A549 (cell line): ENCODE data around the gene PMAIP1. TPM values are rescaled to one million over a fixed set of nuclear protein-coding genes. Genes with fewer than 3 reads are reported as not detected.

Experiments used
- ATAC-seq, 2 experiments: fragments of 200-7000 bp in 1 of 2; fragments of >200 bp in 1 of 2; cut with Nextera tagmentation in 1 of 2; cut with Tn5 transposase in 1 of 2; 3 replicates each; pipeline versions ENCODE4 v1.8.0 to v1.9.1; 2018 to 2020; ENCODE audit warnings: mild to moderate bottlenecking in 1 of 2, moderate library complexity in 1 of 2
- CTCF ChIA-PET: fragments of 300-600 bp; sonication (Branson Sonifier 250); formaldehyde crosslinking; extraction: SDS; loops from one replicate; lab custom pipeline; 2021; ENCODE audit warnings: antibody characterized with exemption, inconsistent platforms; lab: Yijun Ruan, JAX
- POLR2A ChIA-PET: fragments of 350-600 bp; formaldehyde crosslinking; extraction: SDS; loops from one replicate; lab custom pipeline; 2021; ENCODE audit warnings: antibody characterized with exemption, inconsistent platforms; lab: Yijun Ruan, JAX
- DNase-seq, 2 experiments: peaks; one replicate each; pipeline versions ENCODE4 v3.0.0 to v3.0.0-alpha.2; 2011 to 2016; ENCODE audit warnings: low read depth in 1 of 2, low spot score in 1 of 2
- FAIRE-seq: peaks from 2 replicates; lab custom pipeline; 2011; peaks lifted over from hg19 to GRCh38; lab: Jason Lieb, UNC
- H3K27ac ChIP-seq, 2 experiments: fragments of >200 bp; sonication (Bioruptor Twin); formaldehyde crosslinking; 3 replicates each; pipeline ENCODE4 v1.5.1; 2016 to 2017
- H3K4me1 ChIP-seq: fragments of >200 bp; sonication (Bioruptor Twin); formaldehyde crosslinking; 3 replicates; pipeline ENCODE4 v1.6.1; 2016
- H3K4me2 ChIP-seq: fragments of >200 bp; sonication (Bioruptor Twin); formaldehyde crosslinking; 3 replicates; pipeline ENCODE4 v1.6.1; 2016
- H3K4me3 ChIP-seq: fragments of >200 bp; sonication (Bioruptor Twin); formaldehyde crosslinking; 3 replicates; pipeline ENCODE4 v1.5.1; 2016
- H3K9me3 ChIP-seq: fragments of >200 bp; sonication (Bioruptor Twin); formaldehyde crosslinking; 3 replicates; pipeline ENCODE4 v1.6.1; 2016
- CBX2 ChIP-seq: fragments of 200-600 bp; sonication (generic); IDR thresholded peaks from 2 replicates; pipeline ENCODE4 v1.6.1; 2016; ENCODE audit warnings: low read depth, mild to moderate bottlenecking, borderline replicate concordance
- CHD2 ChIP-seq: fragments of 150-350 bp; IDR thresholded peaks from 2 replicates; pipeline ENCODE4 v1.6.1; 2014; ENCODE audit warnings: low read length; ENCODE audit not compliant: partially characterized antibody
- EHMT2 ChIP-seq: fragments of 200-600 bp; sonication (generic); IDR thresholded peaks from 2 replicates; pipeline ENCODE4 v1.6.1; 2016; ENCODE audit warnings: antibody characterized with exemption, low read depth, mild to moderate bottlenecking, moderate library complexity
- FOSB ChIP-seq: fragments of 250-450 bp; sonication (Bioruptor Pico); IDR thresholded peaks from 2 replicates; pipeline ENCODE4 v1.5.0; 2020; ENCODE audit warnings: mild to moderate bottlenecking, moderate library complexity
- FOXS1 ChIP-seq: fragments of 250-450 bp; sonication (Bioruptor Pico); IDR thresholded peaks from 2 replicates; pipeline ENCODE4 v1.5.0; 2020; ENCODE audit warnings: mild to moderate bottlenecking, moderate library complexity
- HDAC2 ChIP-seq: fragments of 200-600 bp; sonication (generic); IDR thresholded peaks from 2 replicates; pipeline ENCODE4 v1.6.1; 2016
- HEYL ChIP-seq: fragments of 250-450 bp; sonication (Bioruptor Pico); IDR thresholded peaks from 2 replicates; pipeline ENCODE4 v1.8.0; 2021; ENCODE audit warnings: mild to moderate bottlenecking, moderate library complexity
- HOXB13 ChIP-seq: fragments of 250-450 bp; sonication (Bioruptor Pico); IDR thresholded peaks from 2 replicates; pipeline ENCODE4 v1.5.0; 2020; ENCODE audit warnings: low read depth, mild to moderate bottlenecking, moderate library complexity
- JUN ChIP-seq, 2 experiments: fragments of >200 bp; sonication (Bioruptor Twin); formaldehyde crosslinking; IDR thresholded peaks; 2 replicates in 1 of 2; 3 replicates in 1 of 2; pipeline ENCODE4 v1.6.1; 2016 to 2017
- KDM1A ChIP-seq: fragments of 200-600 bp; sonication (generic); IDR thresholded peaks from 2 replicates; pipeline ENCODE4 v1.6.1; 2016; ENCODE audit warnings: low read depth, mild to moderate bottlenecking
- MAFK ChIP-seq: fragments of 450-650 bp; IDR thresholded peaks from 2 replicates; pipeline ENCODE4 v1.6.1; 2014; ENCODE audit not compliant: partially characterized antibody
- NR3C1 ChIP-seq: fragments of >200 bp; sonication (Bioruptor Twin); formaldehyde crosslinking; IDR thresholded peaks from 3 replicates; pipeline ENCODE4 v1.6.1; 2017
- PHF8 ChIP-seq: fragments of 200-600 bp; sonication (generic); IDR thresholded peaks from 2 replicates; pipeline ENCODE4 v1.6.1; 2016; ENCODE audit warnings: low read depth, mild to moderate bottlenecking, antibody characterized with exemption, moderate library complexity, borderline replicate concordance
- RARB ChIP-seq: fragments of 250-450 bp; sonication (Bioruptor Pico); IDR thresholded peaks from 2 replicates; pipeline ENCODE4 v1.8.0; 2021; ENCODE audit warnings: mild to moderate bottlenecking, moderate library complexity
- RFX5 ChIP-seq: fragments of 450-650 bp; IDR thresholded peaks from 2 replicates; pipeline ENCODE4 v1.7.1; 2014; ENCODE audit warnings: antibody characterized with exemption, mild to moderate bottlenecking, moderate library complexity
- TFCP2L1 ChIP-seq: fragments of 250-450 bp; sonication (Bioruptor Pico); IDR thresholded peaks from 2 replicates; pipeline ENCODE4 v1.5.0; 2021; ENCODE audit warnings: mild to moderate bottlenecking
- TP53 ChIP-seq: fragments of 250-450 bp; sonication (Bioruptor Pico); IDR thresholded peaks from 2 replicates; pipeline ENCODE4 v1.5.0; 2021; ENCODE audit warnings: mild to moderate bottlenecking, moderate library complexity
- ZC3H11A ChIP-seq: fragments of 450-650 bp; IDR thresholded peaks from 2 replicates; pipeline ENCODE4 v1.6.1; 2014; ENCODE audit warnings: antibody characterized with exemption, mild to moderate bottlenecking
- WGBS: methylation state at CpG from one replicate; pipeline ENCODE4 v1.1.6; 2017; ENCODE audit errors: missing lambda C conversion rate; 5-methylcytosine and 5-hydroxymethylcytosine counted together
- polyA plus RNA-seq, 4 experiments: library from polyadenylated mRNA; depleted of rRNA in 3 of 4; stranded (reverse); fragments of >200 nt; fragmentation: RNase III in 1 of 4; extraction: RNeasy Plus Mini Kit Qiagen cat#74134 plus additional on column Dnase treatment in 1 of 4; gene quantifications; 2 replicates in 3 of 4; 3 replicates in 1 of 4; pipeline ENCODE4 v1.2.3, GENCODE V29; 2011 to 2017
- TF ChIP-seq, protein P1 (sequence below): fragments of >200 bp; sonication (Bioruptor Twin); formaldehyde crosslinking; IDR thresholded peaks from 3 replicates; pipeline ENCODE4 v1.5.1; 2016
- TF ChIP-seq, protein P2 (sequence below): IDR thresholded peaks from 2 replicates; pipeline ENCODE4 v1.6.1; 2012

The PMAIP1 gene
- polyA plus RNA-seq, 2 of the 4 experiments (the other 2 are of a cell fraction): 9.7 to 40.3 TPM

DNA sequence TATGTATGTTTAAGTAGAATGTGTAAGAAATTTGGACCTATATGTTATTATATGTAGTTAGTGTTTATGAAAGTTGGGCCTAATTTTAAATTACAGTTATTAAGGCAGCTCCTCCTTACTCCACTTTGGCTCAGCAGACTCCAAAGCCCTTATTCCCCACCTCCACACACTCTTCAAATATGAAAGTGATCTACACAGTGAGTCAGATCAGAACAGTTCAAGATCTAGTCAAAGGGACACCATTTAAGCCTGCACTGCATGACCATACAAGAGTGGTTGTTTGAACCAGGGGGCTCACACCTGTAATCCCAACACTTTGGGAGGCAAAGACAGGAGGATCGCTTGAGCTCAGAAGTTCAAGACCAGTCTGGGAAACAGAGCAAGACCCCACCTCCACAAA lies 21.2 kb upstream of the PMAIP1 start:
- no peak for TF ChIP-seq HOXB13 (CRISPR knock-in tag)
- FAIRE-seq: no peak
- 100% methylated on average over 1 of the region's 1 CpG for WGBS

DNA sequence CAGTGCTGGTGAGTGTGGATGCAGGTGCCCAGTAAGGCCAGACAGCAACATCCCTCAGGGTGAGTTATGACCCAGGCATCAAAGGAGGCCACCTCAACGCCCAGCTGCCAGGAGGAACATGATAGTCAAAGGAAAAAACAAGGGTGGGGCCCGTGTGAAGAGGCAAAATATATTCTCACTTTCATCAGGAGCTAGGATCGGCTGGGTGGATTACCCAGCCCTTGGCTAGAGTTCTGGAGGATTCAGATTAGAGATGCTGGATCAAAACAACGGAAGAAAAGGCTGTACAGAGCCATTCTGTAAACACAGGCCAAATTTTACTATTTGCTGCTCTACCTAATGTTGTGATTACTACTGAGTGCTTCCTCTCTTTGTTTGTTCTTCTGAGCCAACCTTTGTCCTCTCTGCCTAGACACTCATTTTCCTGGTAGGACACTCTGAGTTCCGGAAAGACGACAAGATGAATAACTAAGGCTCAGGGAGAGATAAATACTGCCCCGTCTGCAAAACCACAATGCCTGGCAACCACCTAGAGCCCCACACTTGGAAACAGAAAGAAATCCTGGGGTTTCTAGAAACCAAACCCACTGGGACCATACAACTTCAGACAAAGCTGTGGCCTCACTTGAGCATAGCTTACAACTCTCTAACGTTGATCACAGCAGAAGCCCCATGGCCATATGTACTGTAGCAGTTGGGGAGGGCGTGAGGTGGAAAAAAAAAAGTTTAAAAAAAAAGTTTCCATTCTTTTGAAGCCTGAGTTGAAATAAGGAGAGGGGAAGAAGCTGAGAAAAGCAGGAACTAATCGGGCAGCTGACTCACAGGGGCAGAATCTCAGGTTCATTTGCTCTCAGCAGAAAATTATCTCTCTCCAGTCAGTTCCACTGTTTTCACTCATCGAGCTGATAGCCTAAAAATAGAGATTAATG lies 17.8 kb upstream of the PMAIP1 start:
- TF ChIP-seq JUN (IDR thresholded peaks at IDR 0.05) (peak in 1 of 2 experiments; percentile 23; a peak in 1 of 5 replicates), MAFK (peak; percentile 78), RARB (CRISPR knock-in tag) (no peak), FOXS1 (no peak), PHF8 (no peak)
- 3% methylated on average over 11 of the region's 11 CpGs for WGBS
- ATAC-seq (peak; percentile 72 to 87), DNase-seq (peak in 1 of 2 experiments; percentile 64), FAIRE-seq (no peak)
- CTCF ChIA-PET: interaction anchor here (0.6 to 1.1 kb wide), 4 partner anchors 13 to 542 kb away, joined by 3 read pairs; no protein-coding TSS in a partner anchor
- Histone ChIP-seq H3K4me3 (no peak overlapping the region), H3K9me3 (no peaks in the 10 kb centered on the region), H3K4me1 (peaks cover 31% of the 10 kb centered on the region), H3K27ac (peak overlapping the region; percentile 77 to 85), H3K4me2 (peak overlapping the region; percentile 76)
- POLR2A ChIA-PET: interaction anchor here (1.1 to 2.6 kb wide), 2 partner anchors 18 kb away, joined by 3 to 18 read pairs; partner anchors contain the start of gene PMAIP1

More for the DNA sequence above, 21.2 kb upstream of the PMAIP1 start:
- ATAC-seq (no peak), DNase-seq (no peak)
- Histone ChIP-seq H3K4me2 (no peak overlapping the region), H3K9me3 (no peaks in the 10 kb centered on the region), H3K4me3 (no peak overlapping the region), H3K4me1 (peaks cover 34% of the 10 kb centered on the region), H3K27ac (no peak overlapping the region)
- ChIA-PET CTCF (interaction anchor here (1.1 kb wide), 1 partner anchor 14 kb away, joined by 3 read pairs; no protein-coding TSS in a partner anchor), POLR2A (no interaction called here)

DNA sequence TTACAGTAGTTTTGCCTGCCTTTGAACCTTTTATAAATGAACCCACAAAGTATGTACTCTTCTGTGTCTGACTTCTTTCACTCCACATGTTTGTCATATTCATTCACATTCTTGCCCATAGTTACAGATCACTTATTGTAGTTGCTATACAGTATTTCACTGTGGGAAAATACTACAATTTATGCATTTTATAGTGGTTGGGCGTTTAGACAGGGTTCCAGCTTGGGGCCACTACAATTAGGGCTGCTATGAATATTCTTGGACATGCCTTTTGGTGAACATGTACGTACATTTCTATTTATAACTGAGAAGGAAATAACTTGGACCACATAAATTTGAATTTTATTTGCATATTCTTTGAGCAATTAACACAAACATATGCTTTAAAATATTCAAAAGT lies 15.4 kb upstream of the PMAIP1 start:
- Histone ChIP-seq H3K27ac (no peak overlapping the region), H3K9me3 (no peaks in the 10 kb centered on the region), H3K4me3 (no peak overlapping the region), H3K4me1 (peaks cover 31% of the 10 kb centered on the region), H3K4me2 (no peak overlapping the region)
- FAIRE-seq: no peak
- ChIA-PET CTCF (interaction anchor here (0.6 to 1.6 kb wide), 2 partner anchors 16 to 139 kb away, joined by 3 read pairs; no protein-coding TSS in a partner anchor), POLR2A (interaction anchor here (1.8 kb wide), 1 partner anchor 15 kb away, joined by 8 read pairs; the partner anchor contains the start of gene PMAIP1)
- no peak for ATAC-seq
- no peak for TF ChIP-seq TFCP2L1
- no peak for TF ChIP-seq RFX5
- TF ChIP-seq PHF8: no peak
- TF ChIP-seq TP53 (CRISPR knock-in tag): no peak
- TF ChIP-seq CHD2: no peak
- TF ChIP-seq, protein P1, sequence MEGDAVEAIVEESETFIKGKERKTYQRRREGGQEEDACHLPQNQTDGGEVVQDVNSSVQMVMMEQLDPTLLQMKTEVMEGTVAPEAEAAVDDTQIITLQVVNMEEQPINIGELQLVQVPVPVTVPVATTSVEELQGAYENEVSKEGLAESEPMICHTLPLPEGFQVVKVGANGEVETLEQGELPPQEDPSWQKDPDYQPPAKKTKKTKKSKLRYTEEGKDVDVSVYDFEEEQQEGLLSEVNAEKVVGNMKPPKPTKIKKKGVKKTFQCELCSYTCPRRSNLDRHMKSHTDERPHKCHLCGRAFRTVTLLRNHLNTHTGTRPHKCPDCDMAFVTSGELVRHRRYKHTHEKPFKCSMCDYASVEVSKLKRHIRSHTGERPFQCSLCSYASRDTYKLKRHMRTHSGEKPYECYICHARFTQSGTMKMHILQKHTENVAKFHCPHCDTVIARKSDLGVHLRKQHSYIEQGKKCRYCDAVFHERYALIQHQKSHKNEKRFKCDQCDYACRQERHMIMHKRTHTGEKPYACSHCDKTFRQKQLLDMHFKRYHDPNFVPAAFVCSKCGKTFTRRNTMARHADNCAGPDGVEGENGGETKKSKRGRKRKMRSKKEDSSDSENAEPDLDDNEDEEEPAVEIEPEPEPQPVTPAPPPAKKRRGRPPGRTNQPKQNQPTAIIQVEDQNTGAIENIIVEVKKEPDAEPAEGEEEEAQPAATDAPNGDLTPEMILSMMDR: no peak
- TF ChIP-seq HEYL (CRISPR knock-in tag): no peak
- no peak for TF ChIP-seq NR3C1
- TF ChIP-seq, protein P2, sequence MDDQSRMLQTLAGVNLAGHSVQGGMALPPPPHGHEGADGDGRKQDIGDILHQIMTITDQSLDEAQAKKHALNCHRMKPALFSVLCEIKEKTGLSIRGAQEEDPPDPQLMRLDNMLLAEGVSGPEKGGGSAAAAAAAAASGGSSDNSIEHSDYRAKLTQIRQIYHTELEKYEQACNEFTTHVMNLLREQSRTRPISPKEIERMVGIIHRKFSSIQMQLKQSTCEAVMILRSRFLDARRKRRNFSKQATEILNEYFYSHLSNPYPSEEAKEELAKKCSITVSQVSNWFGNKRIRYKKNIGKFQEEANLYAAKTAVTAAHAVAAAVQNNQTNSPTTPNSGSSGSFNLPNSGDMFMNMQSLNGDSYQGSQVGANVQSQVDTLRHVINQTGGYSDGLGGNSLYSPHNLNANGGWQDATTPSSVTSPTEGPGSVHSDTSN: no peak
- no peak for TF ChIP-seq KDM1A
- no peak for TF ChIP-seq CBX2
- no peak for TF ChIP-seq ZC3H11A
- TF ChIP-seq HDAC2: no peak
- no peak for TF ChIP-seq EHMT2
- no peak for TF ChIP-seq FOSB
- WGBS: 97% methylated on average over 2 of the region's 2 CpGs
- no peak for DNase-seq
